Measurements from ENCODE around the gene FSD2.

DNA sequence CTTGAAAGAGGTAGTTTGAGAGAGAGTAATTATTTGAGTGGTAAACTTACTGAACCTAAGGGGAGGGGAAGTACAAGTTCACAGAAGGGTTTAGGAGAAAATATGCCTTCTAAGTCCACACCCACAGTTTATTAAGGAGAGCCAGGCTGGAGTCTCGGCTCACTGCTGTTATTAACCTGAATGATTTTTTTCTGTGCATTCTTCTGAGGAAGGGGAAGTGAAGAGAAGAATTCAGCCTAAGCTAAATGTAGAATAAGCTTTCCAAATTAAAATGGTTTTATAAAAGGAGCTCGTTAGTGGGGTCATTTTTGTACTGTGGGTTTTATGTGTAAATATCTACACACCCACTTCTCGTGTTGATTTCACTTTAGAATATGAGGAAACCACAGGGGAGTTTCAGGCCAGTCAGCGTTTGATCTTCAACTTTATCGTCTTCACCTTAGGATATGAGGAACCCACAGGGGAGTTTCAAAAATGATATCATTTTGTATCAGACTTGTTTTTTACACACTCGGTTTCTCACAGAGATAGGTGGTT is 5.1 kb upstream of the FSD2 start:
- TF ChIP-seq POLR2A (IDR thresholded peaks at IDR 0.05) (no peak), EP300 (IDR thresholded peaks at IDR 0.05) (no peak)
- TF ChIP-seq, protein P1, sequence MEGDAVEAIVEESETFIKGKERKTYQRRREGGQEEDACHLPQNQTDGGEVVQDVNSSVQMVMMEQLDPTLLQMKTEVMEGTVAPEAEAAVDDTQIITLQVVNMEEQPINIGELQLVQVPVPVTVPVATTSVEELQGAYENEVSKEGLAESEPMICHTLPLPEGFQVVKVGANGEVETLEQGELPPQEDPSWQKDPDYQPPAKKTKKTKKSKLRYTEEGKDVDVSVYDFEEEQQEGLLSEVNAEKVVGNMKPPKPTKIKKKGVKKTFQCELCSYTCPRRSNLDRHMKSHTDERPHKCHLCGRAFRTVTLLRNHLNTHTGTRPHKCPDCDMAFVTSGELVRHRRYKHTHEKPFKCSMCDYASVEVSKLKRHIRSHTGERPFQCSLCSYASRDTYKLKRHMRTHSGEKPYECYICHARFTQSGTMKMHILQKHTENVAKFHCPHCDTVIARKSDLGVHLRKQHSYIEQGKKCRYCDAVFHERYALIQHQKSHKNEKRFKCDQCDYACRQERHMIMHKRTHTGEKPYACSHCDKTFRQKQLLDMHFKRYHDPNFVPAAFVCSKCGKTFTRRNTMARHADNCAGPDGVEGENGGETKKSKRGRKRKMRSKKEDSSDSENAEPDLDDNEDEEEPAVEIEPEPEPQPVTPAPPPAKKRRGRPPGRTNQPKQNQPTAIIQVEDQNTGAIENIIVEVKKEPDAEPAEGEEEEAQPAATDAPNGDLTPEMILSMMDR (IDR thresholded peaks at IDR 0.05) = no peak

All from ovary (tissue), 3 donors.